NB4 (cell line): ENCODE results near the gene FBXO11.

Source experiments
- DNase-seq: peaks from one replicate; pipeline ENCODE4 v3.0.0; 2010; ENCODE audit warnings: low read depth
- H3K4me3 ChIP-seq: one replicate; pipeline ENCODE4 v1.5.1; 2011; ENCODE audit warnings: mild to moderate bottlenecking, low read depth, low read length, moderate library complexity
- MYC ChIP-seq: IDR thresholded peaks from 2 replicates; pipeline ENCODE4 v1.6.1; 2011; ENCODE audit warnings: low read depth, low read length
- POLR2A ChIP-seq: IDR thresholded peaks from 2 replicates; pipeline ENCODE4 v1.6.1; 2011; ENCODE audit warnings: mild to moderate bottlenecking; ENCODE audit not compliant: insufficient read length; ENCODE audit errors: extremely low read depth
- TF ChIP-seq, protein P1 (sequence below): IDR thresholded peaks from one replicate; pipeline ENCODE4 v1.5.1; 2012; ENCODE audit warnings: low read depth, low read length
- TF ChIP-seq, protein P2 (sequence below): IDR thresholded peaks from 2 replicates; pipeline ENCODE4 v1.6.1; 2011; ENCODE audit warnings: low read depth, low read length

FBXO11 gene

DNA sequence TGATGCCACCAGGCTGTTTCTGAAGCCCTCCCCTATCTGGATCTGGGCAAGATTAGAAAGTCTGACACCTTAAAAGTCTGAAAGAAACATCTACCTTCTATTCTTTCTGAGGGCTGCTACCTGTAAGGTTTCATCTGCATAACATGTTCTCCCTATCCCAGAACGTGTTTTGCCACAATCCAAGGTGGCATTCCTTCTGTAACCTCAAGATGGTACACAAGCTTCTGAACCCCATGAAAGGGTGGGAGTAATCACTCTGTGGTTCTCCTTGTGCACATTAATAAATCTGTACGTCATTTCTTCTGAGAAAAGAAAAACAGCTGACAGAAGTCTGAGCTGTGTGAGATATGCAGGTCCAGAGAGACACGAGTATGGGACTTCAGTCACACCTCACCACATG is 165.2 kb downstream of the FBXO11 start:
- no peak overlapping the region for H3K4me3 ChIP-seq
- no peak for DNase-seq
- no peak for TF ChIP-seq POLR2A
- TF ChIP-seq MYC, result no peak
- TF ChIP-seq, protein P1, sequence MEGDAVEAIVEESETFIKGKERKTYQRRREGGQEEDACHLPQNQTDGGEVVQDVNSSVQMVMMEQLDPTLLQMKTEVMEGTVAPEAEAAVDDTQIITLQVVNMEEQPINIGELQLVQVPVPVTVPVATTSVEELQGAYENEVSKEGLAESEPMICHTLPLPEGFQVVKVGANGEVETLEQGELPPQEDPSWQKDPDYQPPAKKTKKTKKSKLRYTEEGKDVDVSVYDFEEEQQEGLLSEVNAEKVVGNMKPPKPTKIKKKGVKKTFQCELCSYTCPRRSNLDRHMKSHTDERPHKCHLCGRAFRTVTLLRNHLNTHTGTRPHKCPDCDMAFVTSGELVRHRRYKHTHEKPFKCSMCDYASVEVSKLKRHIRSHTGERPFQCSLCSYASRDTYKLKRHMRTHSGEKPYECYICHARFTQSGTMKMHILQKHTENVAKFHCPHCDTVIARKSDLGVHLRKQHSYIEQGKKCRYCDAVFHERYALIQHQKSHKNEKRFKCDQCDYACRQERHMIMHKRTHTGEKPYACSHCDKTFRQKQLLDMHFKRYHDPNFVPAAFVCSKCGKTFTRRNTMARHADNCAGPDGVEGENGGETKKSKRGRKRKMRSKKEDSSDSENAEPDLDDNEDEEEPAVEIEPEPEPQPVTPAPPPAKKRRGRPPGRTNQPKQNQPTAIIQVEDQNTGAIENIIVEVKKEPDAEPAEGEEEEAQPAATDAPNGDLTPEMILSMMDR, result no peak
- TF ChIP-seq, protein P2, sequence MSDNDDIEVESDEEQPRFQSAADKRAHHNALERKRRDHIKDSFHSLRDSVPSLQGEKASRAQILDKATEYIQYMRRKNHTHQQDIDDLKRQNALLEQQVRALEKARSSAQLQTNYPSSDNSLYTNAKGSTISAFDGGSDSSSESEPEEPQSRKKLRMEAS, result no peak
